ENCODE data around the gene KRTAP19-3.
A peak's percentile ranks its signal among the peaks of the same experiment; 100 is the strongest.
"Not testable (repeated sequence)": the region's sequence is repeated elsewhere in the genome, so short reads cannot be mapped to it uniquely, and the experiment has no call there.

The KRTAP19-3 gene

DNA sequence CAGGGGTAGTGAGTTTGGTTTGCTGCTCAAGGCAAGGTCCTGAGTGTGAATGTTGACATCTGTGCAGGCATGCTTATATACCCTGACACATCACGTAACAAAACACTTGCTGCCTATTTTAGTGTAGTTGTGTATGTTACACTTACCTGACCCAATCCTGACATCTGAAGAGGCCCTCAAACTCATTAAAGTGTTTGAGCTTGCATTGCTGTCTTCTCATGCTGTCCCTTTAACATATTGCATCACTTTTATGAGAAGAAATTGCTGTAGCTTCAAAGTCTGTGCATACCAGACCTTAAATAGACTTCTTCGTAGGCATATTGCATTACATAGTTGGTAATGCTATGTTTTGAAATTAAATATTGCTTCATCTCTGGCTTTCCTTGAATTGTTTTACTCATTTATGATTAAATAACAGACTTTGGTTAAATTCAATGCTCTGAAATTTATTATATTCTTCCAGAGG lies at the start of gene KRTAP19-3:
Gene KRTAP19-3, minus strand, starts transcription at position 51 of the 466 bp plus-strand sequence. CDS start 56 bp downstream, outside the sequence.
- DNase-seq, result no peak

DNA sequence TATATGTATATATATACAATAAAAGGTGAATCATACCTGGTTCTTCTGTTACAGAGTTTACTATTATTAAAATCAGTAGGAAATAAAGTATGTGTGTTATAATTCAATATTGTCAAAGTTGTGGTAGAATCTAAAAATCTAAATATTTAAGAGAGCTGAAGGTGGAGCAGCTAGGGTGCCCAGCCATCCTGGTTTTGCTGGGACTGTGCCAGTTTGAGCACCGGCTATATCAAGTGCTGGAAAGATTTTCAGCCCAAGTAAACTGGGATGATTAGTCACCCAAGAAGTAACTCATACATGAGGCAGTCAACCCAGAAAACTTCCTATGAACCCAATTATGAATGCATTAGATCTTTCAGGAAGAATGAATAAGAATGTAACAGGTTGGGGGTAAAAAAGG lies 27.1 kb upstream of the KRTAP19-3 start:
- no peak for DNase-seq

DNA sequence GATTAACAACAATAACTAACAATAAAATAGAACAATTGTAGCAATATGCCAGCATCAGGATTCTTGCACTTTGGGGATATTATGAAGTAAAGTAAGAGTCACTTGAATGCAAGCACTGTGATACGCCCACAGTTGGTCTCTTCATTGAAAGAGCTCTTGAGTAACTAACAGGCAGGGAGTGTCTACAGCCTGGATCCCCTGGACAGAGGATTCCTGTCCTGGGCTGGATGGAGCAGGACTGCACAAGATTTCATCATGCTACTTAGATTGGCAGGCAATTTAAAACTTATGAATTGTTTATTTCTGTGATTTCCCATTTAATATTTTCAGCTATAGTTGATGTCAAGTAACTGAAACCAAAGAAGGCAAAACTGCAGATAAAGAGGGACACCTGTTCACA lies 23.9 kb upstream of the KRTAP19-3 start:
- DNase-seq, result no peak

DNA sequence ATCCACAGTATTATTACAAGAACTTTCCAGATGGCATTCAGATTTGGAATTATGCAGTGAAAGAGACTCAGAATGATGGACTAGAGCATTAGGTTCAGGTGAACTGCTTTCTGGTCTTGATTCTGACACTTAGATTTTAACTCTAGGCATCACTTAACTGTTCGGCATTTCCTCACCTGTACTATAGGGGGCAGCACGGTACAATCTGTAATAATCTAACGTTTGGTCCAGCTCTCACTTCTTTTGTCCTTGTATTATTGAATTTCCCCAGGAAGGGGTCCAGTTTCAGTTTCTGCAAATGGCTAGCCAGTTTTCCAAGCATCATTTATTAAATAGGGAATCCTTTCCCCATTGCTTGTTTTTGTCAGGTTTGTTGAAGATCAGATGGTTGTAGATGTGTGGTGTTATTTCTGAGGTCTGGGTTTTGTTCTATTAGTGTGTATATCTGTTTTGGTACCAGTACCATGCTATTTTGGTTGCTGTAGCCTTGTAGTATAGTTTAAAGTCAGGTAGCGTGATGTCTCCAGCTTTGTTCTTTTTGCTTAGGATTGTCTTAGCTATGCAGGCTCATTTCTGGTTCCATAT lies 13.9 kb upstream of the KRTAP19-3 start:
- not testable (repeated sequence) for DNase-seq

DNA sequence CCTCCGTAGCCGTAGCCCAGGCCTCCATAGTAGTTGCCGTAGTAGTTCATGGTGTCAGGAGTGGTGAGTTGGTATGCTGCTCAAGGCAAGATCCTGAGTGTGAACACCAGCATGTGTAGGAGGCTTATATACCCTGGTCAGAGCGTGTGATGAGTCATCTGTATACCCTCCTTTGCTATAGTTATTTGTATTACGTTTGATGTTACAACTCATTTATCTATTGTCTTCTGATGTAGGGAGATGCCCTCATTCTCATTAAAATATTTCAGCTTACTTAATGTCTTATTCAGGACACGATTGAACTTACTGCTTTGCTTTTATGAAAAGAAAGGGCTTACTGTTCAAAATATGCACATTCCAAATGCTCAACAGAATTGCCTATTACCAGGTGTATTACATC lies 10.2 kb upstream of the KRTAP19-3 start, which contains the start of gene KRTAP19-5:
Gene KRTAP19-5, minus strand, starts transcription at position 101 of the 400 bp plus-strand sequence. Its CDS starts 51 bp downstream, at position 50.
- no peak for DNase-seq

DNA sequence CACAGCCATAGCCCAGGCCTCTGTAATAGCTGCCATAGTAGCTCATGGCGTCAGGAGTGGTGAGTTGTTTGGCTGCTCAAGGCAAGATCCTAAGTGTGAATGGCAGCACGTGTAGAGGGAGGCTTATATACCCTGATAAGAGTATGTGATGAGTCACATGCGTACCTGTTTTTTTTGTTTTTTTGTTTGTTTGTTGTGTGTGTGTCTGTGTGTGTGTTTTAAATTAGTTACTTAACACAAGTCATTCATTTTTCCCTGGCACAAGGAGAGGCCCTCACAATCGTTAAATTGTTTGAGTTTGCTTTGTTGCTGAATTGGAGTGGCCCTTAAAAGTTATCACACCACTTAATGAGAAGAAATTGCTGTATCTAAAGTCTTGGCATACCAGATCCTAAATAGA lies 5.3 kb upstream of the KRTAP19-3 start, which contains the start of gene KRTAP19-4:
Gene KRTAP19-4, minus strand, starts transcription at position 101 of the 400 bp plus-strand sequence. Its CDS starts 55 bp downstream, at position 46.
- DNase-seq, result no peak

DNA sequence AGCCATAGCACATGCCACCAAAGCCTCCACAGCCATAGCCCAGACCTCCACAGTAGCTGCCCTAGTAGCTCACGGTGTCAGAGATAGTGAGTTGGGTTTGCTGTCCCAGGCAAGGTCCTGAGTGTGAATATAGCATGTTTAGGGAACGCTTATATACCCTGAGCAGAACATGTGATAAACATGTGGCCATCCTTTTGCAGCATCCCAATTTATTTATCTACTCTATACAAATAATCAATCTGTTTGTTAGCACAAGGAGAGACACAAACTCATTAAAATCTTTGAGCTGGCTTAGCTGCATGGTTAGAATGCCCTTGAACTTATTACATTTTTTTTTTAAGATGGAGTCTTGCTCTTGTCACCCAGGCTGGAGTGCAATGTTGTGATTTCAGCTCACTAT lies 4.5 kb downstream of the KRTAP19-3 start, which contains the start of gene KRTAP19-2:
Gene KRTAP19-2, minus strand, starts transcription at position 101 of the 400 bp plus-strand sequence. Its CDS starts 88 bp downstream, at position 13.
- no peak for DNase-seq

DNA sequence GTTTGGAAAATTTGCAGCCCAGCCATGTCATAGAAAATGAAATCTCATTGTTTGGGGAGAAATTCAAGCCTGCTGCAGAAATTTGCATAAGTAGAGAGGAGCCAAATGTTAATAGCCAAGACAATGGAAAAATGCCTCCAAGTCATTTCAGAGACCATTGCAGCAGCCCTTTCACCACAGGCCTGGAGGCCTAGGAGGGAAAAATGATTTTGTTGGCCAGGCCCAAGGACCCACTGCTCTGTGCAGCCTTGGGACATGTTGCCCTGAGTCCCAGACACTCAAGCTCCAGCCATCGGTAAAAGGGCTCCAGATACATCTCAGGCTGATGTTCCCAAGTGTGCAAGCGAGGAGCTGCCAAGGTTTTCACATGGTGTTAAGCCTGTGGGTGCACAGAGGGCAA lies 5.6 kb downstream of the KRTAP19-3 start:
- DNase-seq, result no peak

DNA sequence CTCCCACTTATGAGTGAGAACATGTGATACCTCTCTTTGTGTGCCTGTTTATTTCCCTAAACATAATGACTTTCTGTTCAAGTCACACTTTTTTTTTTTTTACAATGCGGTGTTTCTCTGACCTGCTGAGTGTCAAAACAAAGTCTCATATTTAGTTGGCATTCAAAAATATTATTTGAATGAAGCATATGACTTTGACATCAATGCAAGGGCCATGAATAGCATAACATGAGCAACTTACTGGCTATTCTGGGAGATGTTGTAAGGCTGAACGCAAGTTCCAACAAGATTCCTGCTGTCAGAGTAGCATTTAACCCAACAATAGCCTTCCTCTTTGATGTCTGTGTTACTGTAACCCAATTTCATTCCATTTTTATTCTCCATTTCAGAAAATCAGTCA lies 9.7 kb downstream of the KRTAP19-3 start:
- no peak for DNase-seq

DNA sequence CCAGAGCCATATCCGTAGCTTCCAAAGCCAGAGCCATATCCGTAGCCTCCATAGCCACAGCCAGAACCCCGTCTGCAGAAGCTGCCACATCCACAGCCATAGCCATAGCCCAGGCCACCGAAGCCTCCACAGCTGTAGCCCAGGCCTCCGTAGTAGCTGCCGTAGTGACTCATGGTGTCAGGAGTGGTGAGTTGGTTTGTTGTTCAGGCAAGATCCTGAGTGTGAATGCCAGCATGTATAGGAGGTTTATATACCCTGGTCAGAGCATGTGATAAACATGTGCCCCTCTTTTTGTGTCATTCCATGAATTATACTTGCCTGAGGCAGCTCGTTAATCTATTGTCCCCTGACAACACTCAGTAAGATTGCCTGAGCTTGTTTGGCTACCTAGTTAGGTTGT lies 11.7 kb downstream of the KRTAP19-3 start, which contains the start of gene KRTAP19-1:
Gene KRTAP19-1, minus strand, starts transcription at position 223 of the 400 bp plus-strand sequence. Its CDS starts 50 bp downstream, at position 173.
- DNase-seq, result no peak

DNA sequence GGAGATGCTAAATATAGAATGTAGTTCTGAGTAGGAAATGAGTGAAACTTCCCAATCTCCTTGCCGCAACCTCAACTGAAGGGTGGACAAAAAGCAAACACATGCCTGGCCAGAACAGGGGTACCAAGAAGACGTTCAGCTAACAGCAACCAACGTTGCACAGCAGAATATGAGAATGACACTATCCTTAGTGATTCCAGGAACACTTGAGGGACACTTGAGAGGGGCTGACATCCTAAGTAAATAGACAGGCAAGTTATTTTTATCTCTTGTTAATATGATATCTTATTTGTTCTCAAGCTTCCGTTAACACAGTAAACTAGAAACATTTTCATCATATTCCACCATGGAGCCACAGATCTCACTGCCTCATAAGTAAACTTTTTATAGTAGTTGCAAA lies 12.6 kb downstream of the KRTAP19-3 start:
- no peak for DNase-seq

DNA sequence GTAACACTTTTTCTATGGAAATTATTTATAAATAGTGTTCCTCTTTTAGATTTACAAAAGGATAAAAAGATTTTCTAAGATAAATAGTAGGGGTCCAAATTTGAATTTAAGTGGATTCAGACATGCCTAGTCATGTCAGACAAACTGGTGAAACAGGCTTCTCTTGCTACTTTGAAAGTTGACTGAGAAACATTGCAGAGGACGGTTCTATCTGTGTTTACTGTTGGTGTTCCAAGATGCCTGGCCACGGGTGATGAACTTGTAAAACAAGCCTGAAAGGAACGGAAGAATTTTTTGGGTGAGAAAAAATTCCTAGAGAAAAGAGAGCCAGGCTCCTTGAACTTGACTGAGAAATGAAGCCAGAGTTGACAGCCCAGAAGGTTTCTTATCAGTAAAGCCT lies 13.8 kb downstream of the KRTAP19-3 start:
- DNase-seq, result no peak

DNA sequence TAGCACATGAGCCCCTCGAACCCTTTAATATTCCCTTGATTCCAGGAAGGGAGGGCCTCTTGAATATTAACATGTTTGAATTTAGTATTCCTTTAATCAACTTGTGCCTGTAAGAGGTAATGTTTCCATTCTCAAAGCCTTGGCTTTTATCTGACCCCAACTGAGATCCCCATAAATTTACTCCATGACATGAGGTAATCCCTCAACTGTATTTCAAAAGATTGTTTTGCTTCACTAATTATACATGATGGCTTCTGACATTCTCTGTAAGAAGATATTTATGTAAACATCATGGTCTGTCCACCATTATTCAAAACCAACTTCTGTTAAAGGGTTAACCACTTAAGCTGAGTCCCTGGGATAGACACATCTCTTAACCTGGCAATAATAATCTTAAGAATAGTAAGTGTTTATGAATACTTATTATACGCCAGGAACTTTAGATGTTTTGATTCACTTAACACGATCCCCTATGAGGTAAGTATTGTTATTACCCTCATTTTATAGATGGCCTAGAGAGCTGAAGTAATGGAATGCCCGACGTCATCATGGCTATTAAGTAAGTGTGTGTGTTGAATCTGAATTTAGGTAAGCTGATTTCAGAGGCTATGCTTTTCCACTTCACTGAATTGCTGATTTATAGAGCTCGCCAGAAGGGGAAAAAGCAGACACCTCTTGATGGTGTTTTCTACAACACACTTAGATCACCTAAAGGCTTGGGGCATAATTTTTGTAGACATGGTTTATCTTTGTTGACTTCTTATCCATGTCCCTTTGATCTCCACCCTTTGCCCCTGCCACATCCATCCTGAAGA lies 22.7 kb downstream of the KRTAP19-3 start:
- DNase-seq, result no peak

DNA sequence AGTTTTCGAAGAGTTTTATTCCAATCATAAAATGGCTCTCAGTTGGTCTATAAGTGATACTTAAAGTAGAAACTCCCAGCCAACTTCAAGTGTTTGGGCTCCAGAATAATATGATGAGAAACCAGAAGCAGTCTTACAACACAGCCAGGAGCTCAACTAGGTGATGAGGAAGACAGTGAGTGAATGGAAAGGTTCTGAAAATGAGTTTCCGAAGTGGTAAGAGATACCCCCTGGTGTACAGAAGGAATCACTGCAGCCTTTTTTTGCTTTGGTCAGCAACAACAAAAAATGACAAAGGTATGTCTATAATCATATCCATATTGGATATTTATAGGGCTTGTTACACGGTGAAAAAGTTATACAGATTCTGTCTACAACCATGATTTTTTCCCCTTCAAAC lies 28.1 kb downstream of the KRTAP19-3 start:
- peak; percentile 39 to 63 for DNase-seq

DNA sequence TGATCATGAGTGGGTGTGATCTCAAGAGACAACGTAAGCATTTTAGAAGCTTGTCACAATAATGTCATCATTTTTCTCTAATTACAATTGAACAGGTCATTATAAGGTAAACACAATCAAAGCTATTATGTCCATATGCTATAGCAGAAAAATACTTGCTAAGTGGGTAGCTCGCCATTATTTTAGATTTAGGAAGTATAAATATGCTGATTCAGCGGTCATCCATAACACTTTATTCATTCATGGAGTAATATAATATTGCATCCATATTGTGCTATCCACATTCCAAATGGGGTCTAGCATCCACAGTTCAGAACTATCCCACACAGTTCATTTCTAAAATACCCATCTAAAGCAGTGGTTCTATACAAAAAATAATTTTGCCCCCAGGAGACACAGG lies 43.3 kb downstream of the KRTAP19-3 start:
- DNase-seq, result no peak

DNA sequence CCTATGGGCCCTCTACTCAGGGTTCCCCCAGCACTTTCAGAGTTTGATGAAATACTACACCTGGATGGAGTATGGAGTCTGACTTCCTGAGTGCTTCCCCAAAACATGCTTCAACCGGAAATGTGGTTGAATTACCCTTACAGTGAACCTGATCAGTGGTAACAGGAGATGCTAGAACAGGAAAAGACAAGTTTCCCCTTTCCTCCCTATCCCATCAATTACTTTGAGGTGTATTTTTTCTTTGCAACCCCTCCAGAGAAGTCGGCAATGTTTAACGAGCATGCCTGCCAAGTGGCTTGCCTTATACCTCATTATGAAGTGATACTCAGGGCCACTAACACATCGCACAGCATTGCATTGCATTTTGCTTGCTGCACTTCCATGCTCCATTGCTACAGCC lies 44.8 kb downstream of the KRTAP19-3 start:
- DNase-seq, result peak; percentile 23 to 58

DNA sequence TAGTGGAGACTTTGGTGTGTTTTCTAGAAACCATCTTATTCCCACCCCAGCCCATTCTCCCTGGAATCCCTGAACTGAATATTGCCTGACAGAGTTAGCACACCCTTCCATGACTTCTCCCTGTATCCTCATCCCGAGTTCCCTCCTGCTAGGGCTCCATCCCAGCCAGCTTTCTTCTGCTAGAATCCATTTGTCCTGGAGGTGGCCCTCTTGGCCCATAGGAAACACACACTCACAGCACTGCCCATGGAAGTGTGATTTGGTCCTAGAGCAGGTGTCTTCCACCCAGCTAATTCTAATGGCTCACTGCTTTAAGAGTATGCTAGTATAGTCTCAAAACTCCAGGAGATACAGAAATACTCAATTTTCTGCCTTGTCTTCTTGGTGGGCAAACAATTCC lies 47.6 kb downstream of the KRTAP19-3 start:
- no peak for DNase-seq

DNA sequence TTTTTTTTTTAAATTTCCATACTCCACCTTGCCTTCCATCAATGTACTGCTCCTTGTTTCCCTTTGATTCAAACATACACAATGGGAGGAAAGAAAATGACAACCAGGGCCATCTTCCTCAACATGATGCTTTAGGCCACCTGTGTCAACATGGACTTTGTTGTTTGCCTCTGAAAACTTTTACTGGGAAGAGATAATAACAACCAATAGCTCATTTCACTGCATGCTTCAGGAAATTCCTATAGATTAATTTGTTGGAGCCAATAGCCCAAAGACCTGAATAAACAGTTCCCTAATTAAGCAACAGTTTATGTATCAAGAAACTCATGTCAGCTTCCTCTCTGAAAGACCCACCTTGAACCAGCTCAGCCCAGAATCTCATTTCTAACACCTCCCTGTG lies 48.6 kb downstream of the KRTAP19-3 start:
- no peak for DNase-seq

Measured in Kasumi-1 (cell line).